Kidney capillary endothelial cell (primary cell): Measurements from ENCODE around the gene ATM.
"Not testable (repeated sequence)": the region's sequence is repeated elsewhere in the genome, so short reads cannot be mapped to it uniquely, and the experiment has no call there.

Experiments
- DNase-seq: peaks from one replicate; pipeline ENCODE4 v3.0.0-alpha.2; 2018; ENCODE audit warnings: low spot score

The ATM gene

GRCh38 chr11:108221911-108222573, 825 bp upstream of the ATM start:
- no peak for DNase-seq

GRCh38 chr11:108223348-108224149, 682 bp downstream of the ATM start:
- peak; percentile 7 for DNase-seq

GRCh38 chr11:108224366-108224765, 1.5 kb downstream of the ATM start:
- DNase-seq = no peak

- DNase-seq = no peak
These were observed 2.3 kb downstream of the ATM start for GRCh38 chr11:108224911-108225786.

GRCh38 chr11:108226036-108226435, 3.2 kb downstream of the ATM start:
- DNase-seq = no peak

- no peak for DNase-seq
These were observed 5.4 kb downstream of the ATM start for GRCh38 chr11:108228251-108228650.

GRCh38 chr11:108233277-108233945, 10.5 kb downstream of the ATM start:
- no peak for DNase-seq

GRCh38 chr11:108235192-108235591, 12.3 kb downstream of the ATM start:
- no peak for DNase-seq

GRCh38 chr11:108235633-108236032, 12.8 kb downstream of the ATM start:
- DNase-seq = no peak

- no peak for DNase-seq
These were observed 14.2 kb downstream of the ATM start for GRCh38 chr11:108237058-108237481.

- no peak for DNase-seq
These were observed 16.2 kb downstream of the ATM start for GRCh38 chr11:108239076-108239475.

- DNase-seq = no peak
These were observed 18.6 kb downstream of the ATM start for GRCh38 chr11:108241330-108242037.

- DNase-seq = no peak
These were observed 19.6 kb downstream of the ATM start for GRCh38 chr11:108242422-108242821.

- DNase-seq = no peak
These were observed 23.4 kb downstream of the ATM start for GRCh38 chr11:108246308-108246707.

GRCh38 chr11:108246885-108247284, 24.0 kb downstream of the ATM start:
- DNase-seq = no peak

GRCh38 chr11:108253176-108253575, 30.3 kb downstream of the ATM start:
- DNase-seq = no peak

GRCh38 chr11:108269583-108269982, 46.7 kb downstream of the ATM start:
- no peak for DNase-seq

- not testable (repeated sequence) for DNase-seq
These were observed 54.2 kb downstream of the ATM start for GRCh38 chr11:108276985-108277616.

GRCh38 chr11:108278546-108278945, 55.7 kb downstream of the ATM start:
- DNase-seq = no peak

GRCh38 chr11:108278954-108279353, 56.1 kb downstream of the ATM start:
- no peak for DNase-seq

GRCh38 chr11:108286370-108286769, 63.5 kb downstream of the ATM start:
- no peak for DNase-seq
